ENCODE results near the gene STK39.

Gene STK39

DNA sequence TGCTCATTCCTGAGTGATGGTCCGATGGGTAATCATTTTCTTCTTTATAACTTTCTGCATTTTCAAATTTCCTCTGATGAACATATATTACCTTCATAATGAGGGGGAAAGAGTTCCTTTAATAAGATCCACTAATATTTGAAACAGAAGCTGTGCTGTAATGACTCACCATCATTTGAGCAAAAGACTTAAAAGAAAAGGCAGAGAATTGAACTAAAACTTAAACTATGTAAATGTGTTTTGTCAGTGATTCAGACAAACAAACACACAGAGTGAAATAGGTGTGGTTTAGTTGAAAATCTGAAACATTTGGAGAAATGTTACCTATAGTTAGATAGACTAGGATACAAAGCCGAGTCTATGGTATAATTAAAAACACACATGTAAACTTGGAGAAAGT lies 209.6 kb downstream of the STK39 start:
- TF ChIP-seq POLR2A (IDR thresholded peaks at IDR 0.05; ENCODE audit: low read depth, low read length): no peak
- no peak for DNase-seq (ENCODE audit: insufficient read length, low spot score)
- no peak for FAIRE-seq

DNA sequence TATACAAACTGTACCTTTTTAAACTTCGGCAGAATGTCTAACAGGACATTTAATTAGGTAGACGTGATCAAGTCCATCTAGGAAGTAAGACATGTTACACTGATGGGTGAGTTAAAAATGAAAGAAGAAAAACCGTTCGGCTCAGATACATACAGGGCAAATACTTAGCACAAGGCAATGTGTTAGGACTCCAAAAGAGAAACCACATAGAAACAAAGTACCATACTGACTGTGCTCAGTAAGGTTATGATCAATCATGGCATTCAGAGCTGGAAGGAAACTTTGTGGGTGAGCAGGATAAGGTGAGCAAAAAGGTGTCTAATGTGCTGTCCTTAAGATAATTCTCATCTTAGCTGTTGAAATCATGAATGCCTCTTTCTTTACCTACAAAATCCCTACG lies 211.9 kb downstream of the STK39 start:
- DNase-seq (ENCODE audit: insufficient read length, low spot score) (no peak), FAIRE-seq (no peak)
- TF ChIP-seq POLR2A (IDR thresholded peaks at IDR 0.05; ENCODE audit: low read depth, low read length): no peak

DNA sequence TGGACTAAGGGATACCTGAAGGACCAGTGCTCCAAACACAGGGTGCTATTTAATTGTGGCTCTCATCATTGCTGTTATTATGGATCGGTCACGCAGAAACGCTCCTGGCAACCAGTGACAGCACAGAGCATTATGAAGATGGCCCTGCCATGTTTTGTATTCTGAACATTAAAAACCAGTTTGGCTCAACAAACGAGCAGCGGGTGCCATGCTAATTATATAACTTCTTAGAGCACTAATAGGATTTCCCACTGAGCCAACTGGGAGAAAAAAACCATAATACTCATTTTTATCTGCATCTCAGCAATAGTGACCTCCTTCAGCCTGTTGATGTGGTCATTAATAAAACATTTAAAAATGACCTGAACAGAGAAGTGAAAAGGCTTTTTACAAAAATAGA lies 212.8 kb downstream of the STK39 start:
- DNase-seq (ENCODE audit: insufficient read length, low spot score) (no peak), FAIRE-seq (no peak)
- no peak for TF ChIP-seq POLR2A (IDR thresholded peaks at IDR 0.05; ENCODE audit: low read depth, low read length)

DNA sequence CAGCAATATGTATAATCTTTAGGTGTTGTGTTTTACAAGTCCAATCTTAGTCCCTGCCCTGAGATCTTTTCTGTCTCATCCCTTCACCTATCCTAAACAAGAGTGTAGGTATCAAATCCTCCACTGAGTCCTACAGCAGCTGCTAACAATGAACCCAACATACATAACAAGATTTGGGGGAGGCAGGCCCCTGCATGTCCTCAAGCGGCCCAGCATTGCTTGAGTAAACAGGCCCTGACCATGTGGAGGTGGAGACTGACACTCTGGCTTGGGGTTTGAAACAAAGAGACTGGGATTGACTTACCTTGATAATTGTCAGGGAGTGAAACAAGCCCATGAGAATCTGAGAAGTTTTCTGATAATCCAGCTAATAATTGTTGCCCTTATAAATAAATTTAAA lies 213.4 kb downstream of the STK39 start:
- no peak for FAIRE-seq
- TF ChIP-seq POLR2A (IDR thresholded peaks at IDR 0.05; ENCODE audit: low read depth, low read length): no peak

DNA sequence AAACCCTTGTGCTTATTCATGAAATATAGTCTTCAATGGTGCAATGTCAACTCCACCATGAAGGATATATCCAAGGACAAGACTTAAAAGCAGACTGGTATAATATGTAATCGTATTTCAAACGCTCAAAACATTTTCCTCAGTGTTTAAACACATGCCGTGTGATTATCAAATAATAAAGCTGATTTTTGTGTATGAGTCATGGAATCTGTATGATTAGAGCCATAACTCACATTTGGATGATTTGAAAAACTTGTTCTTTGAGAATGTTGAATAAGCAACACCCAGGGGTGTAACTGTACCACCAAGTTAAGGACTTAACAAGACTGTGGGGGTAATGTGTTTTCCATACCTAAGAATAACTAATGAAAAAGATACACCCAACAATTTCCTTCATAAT lies 215.3 kb downstream of the STK39 start:
- no peak for TF ChIP-seq POLR2A (IDR thresholded peaks at IDR 0.05; ENCODE audit: low read depth, low read length)
- FAIRE-seq: no peak
- DNase-seq (ENCODE audit: insufficient read length, low spot score): no peak

More for the DNA sequence above, 213.4 kb downstream of the STK39 start:
- no peak for DNase-seq (ENCODE audit: insufficient read length, low spot score)

DNA sequence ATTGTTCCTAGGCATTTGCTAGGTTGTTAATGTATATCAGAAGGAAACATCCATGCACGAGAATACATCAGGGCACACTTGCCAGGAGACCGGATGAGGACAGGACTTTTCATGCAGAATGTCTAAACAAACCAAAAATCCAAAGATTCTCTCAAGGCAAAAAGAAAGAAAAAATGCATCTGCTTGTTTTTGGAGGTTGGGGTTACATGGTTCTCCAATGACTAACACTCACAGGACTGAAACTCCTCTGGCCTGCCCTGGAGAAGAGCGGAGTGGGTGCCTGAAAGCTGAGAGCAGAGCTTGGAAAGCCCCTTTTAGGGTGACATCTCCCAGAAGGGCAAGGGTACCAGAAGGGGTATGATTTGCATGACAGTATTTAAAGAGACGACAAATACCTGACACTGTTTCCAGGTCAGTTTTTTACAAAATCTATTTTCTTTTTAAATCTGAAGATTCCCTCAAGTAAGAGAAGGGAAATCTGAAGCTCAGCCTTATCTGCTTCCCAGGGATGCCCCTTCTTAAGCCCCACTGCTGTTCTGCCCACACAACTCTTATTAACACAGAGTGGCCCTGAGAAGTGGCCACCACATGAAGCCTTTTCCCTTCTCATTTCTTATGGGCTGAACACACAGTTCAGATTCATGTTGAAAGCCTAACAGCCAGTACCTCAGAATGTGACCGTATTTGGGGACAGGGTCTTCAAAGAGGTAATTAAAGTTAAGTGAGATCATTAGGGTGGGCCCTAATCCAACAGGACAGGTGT lies 216.4 kb downstream of the STK39 start:
- FAIRE-seq (no peak), DNase-seq (ENCODE audit: insufficient read length, low spot score) (no peak)
- TF ChIP-seq POLR2A (IDR thresholded peaks at IDR 0.05; ENCODE audit: low read depth, low read length): no peak

DNA sequence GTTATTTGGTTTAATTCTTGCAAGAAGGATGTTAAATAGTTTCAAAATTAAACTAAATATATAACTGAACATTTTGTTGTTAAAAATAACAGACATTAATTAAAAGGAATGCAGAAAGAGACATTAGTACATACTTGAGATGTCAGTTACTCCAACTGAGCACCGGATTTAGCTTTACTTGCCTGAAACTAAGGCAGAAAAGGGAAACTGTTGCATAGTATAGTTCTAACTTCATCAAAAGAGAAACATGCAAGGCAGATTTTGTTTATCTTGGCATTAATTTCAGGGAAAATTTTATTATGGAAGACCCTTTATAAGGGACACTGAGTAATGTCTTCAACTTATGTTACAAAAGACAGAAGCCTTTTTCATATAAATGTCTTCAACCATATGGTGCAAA lies 218.3 kb downstream of the STK39 start:
- DNase-seq (ENCODE audit: insufficient read length, low spot score) (no peak), FAIRE-seq (no peak)
- no peak for TF ChIP-seq POLR2A (IDR thresholded peaks at IDR 0.05; ENCODE audit: low read depth, low read length)

DNA sequence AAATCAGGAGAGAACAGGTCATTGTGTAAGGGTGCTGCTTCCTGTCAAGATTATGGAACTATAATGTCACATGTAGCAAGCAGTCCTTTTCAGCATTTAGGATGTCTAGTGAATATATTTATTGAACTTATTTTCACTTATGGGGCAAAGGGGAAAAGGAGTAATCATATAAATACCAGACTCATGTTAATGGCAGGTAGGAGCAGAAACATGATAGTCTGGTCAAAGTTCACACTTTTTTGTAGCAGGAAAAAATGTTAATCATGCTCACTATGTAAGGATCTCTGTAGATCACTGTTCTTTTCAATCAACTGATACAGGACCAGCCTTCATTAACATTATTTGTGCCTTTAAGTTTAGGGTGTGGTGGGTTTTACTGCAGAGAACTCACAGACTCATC lies 219.0 kb downstream of the STK39 start:
- TF ChIP-seq POLR2A (IDR thresholded peaks at IDR 0.05; ENCODE audit: low read depth, low read length): no peak
- no peak for FAIRE-seq

DNA sequence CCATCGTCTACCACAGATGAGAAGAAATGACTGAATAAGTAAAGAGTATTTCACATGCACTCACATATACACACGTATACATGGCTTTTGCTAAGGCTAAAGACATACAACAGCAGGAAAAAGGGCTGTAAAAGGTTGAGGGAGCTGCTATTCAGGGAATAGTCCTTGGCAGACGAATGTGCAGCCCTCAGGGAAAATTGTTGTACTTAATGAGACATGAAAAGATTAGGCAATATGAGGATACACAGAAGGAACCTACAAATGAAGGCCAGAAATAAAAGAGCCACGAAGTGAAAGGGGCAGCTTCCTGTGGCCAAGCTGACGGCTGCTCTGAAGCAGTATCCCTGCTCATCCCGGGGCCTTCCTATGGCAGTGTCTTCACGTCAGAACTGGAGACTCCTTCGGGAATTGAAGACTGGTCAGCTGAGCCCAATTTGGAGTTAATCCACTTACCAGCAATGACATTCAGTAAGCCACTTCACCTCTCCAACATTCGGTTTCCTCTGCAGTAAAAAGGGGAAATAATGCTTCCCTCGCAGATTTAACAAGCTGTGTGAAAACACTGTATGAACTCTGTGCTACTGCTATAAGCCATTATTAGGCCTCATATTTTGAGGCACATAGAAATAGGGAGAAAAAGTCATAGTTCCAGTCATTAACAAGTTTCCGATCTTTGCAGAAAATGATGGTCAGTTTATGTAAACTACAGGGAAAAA lies 221.8 kb downstream of the STK39 start:
- no peak for TF ChIP-seq POLR2A (IDR thresholded peaks at IDR 0.05; ENCODE audit: low read depth, low read length)
- no peak for FAIRE-seq
- DNase-seq (ENCODE audit: insufficient read length, low spot score): no peak

More for the DNA sequence above, 219.0 kb downstream of the STK39 start:
- no peak for DNase-seq (ENCODE audit: insufficient read length, low spot score)

DNA sequence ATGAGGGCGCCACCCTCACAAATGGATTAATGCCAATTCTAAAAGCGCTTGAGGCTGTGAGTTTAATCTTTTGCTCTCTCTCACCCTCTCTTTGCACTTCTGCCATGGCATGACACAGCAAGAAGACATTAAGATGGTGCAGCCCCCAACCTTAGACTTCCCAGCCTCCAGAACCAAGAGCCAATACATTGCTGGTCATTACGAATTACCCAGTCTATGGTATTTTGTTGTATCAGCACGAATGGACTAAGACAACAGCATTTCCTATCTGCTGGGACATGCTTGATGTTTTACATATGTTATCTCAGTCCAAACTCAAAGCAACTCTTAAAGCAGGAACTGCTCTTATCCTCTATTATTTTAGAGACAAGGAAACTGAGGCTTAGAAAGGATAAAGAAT lies 222.9 kb downstream of the STK39 start:
- no peak for TF ChIP-seq POLR2A (IDR thresholded peaks at IDR 0.05; ENCODE audit: low read depth, low read length)
- DNase-seq (ENCODE audit: insufficient read length, low spot score) (no peak), FAIRE-seq (no peak)

DNA sequence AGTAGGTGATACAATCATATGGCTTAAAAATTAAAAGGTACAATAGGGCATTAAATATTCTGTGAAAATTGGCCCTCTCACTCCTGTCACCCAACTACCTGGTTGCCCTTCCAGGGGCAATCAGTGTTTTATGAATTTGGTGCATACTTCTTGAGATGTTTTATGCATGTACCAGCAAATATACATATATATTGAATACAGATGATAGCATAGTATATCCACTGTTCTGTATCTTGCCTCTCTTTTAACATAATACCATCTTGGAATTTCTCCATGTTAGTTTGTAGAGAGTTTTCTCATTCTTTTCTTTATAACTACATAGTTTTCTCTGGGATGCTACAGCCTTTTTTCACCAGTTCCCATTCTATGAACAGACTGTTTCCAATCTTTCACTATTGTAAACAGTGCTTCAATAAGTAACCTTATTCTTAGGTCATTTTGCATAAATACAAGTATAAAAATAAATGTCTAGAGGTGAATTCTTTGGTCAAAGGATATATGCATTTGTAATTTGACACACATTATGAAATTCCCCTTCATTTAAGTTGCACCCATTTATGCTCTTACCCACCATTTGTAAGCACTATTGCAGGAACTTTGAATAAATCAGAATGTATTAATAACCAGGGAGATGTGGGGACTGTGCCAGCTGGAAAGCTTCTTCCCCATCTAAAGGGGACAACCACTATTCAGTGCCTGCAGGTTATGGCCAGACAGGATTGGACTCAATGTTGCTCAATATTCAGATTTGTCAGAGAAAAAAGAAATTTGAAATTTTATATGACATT lies 225.4 kb downstream of the STK39 start:
- no peak for FAIRE-seq
- no peak for TF ChIP-seq POLR2A (IDR thresholded peaks at IDR 0.05; ENCODE audit: low read depth, low read length)

DNA sequence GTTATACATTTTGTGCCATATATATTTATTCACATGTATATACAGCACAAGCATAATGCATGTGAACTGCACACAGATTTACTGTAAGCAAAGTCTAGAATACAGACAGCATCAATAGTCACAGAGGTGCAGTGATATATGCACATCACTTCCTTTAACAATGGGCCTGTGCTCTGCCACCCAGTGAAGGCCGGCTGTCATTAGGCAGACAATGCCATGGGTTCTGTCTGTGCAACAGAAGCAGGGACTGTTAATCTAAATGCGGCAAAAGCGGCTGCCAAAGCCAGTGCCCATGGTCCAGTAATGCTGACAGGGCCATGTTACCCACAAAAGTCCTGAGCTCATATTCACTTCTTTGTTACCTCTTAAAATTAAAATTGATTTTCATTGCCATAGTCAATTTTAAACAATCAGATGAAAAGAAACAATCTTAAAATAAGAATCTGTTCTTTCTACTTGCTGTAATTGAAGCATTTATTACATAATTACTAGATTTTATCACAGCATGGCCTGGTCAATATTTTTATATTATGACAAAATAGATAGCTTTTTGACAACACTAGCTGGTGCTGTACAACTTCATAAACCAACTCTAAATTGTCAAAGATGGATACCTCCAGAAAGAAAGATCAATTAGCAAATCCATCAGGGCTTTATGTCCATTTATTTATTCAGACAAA lies 232.0 kb downstream of the STK39 start:
- no peak for TF ChIP-seq POLR2A (IDR thresholded peaks at IDR 0.05; ENCODE audit: low read depth, low read length)
- FAIRE-seq (no peak), DNase-seq (ENCODE audit: insufficient read length, low spot score) (no peak)

More for the DNA sequence above, 225.4 kb downstream of the STK39 start:
- no peak for DNase-seq (ENCODE audit: insufficient read length, low spot score)

DNA sequence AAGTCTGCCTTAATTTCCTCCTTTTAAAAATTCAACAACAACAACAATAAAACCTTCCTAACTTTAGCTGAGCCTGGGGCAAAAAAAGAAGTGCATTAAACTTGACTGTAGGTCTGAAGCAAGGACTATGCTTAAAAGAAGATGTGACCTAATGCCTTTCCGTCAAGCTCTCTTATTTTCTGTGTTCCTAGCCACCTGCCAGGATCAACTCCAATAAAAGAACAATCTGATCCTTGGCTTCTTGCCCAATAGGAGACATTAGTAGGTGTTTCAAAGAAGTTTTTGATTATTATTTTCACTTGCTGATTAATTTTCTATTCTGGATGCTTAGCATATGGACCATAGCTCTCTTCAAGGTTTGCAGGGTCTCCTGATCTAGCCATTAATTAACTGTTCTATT lies 237.5 kb downstream of the STK39 start:
- DNase-seq (ENCODE audit: insufficient read length, low spot score) (no peak), FAIRE-seq (no peak)
- TF ChIP-seq POLR2A (IDR thresholded peaks at IDR 0.05; ENCODE audit: low read depth, low read length): no peak
